Cardiac muscle cell (in vitro differentiated cells and primary cell): Measurements from ENCODE around the gene PDGFC. TPM values are rescaled to one million over a fixed set of nuclear protein-coding genes. Genes with fewer than 3 reads are reported as not detected.
"Not testable (repeated sequence)": the region's sequence is repeated elsewhere in the genome, so short reads cannot be mapped to it uniquely, and the experiment has no call there.

Source experiments
- DNase-seq, 2 donors: peaks; one replicate each; pipeline versions ENCODE4 v3.0.0 to v3.0.0-alpha.2; 2010 to 2017; ENCODE audit warnings: low read depth in 1 of 2, low spot score in 1 of 2
- H3K27ac ChIP-seq: fragments of 200-600 bp; sonication (generic); 2 replicates; pipeline ENCODE4 v1.5.1; 2016
- H3K27me3 ChIP-seq: fragments of 200-600 bp; sonication (generic); 2 replicates; pipeline ENCODE4 v1.6.0; 2016; ENCODE audit warnings: control low read depth
- H3K36me3 ChIP-seq: fragments of 200-600 bp; sonication (generic); 2 replicates; pipeline ENCODE4 v1.5.1; 2016; ENCODE audit warnings: control low read depth
- H3K4me1 ChIP-seq: fragments of 200-600 bp; sonication (generic); 2 replicates; pipeline ENCODE4 v1.8.1; 2017; ENCODE audit warnings: low read depth, mild to moderate bottlenecking, mixed run types
- H3K4me3 ChIP-seq: fragments of 200-600 bp; sonication (generic); 2 replicates; pipeline ENCODE4 v1.5.1; 2016; ENCODE audit warnings: mild to moderate bottlenecking
- H3K9me3 ChIP-seq: fragments of 200-600 bp; sonication (generic); 2 replicates; pipeline ENCODE4 v1.5.1; 2017; ENCODE audit warnings: low read depth, mild to moderate bottlenecking, control low read depth
- polyA plus RNA-seq: library from polyadenylated mRNA; unstranded; fragments of >200 nt; fragmentation: Nextera tagmentation; extraction: Ambion mirVana; gene quantifications from 2 replicates; pipeline ENCODE4 v1.2.1, GENCODE V29; 2016
- total RNA-seq: library from RNA; depleted of rRNA; stranded (reverse); fragments of >200 nt; gene quantifications from 2 replicates; pipeline ENCODE4 v1.2.3, GENCODE V29; 2016
- TF ChIP-seq, protein P1 (sequence below): IDR thresholded peaks from 2 replicates; pipeline ENCODE4 v1.5.1; 2012; ENCODE audit warnings: low read depth, mild to moderate bottlenecking, low read length

PDGFC gene
- total and polyA plus RNA-seq, 2 experiments from 2014 or later = 6.9 to 18.2 TPM

DNA sequence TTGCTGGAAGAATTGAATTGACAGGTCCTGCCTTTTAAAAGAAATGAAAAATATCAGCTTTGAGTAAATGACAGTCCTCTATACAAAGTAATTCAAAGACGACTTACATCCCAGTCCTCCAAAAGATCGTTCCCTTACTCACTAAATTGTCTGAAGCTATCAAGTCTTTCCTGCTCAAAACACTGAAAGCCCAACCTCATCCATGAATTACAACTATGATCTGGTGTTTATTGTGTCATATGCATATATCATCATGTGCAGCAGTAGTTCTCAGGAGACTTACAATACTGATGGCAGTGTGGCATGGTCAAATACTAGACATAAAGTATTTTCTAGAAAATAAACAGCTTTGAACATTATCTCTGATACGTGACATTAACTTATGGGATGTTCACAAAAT lies 97.8 kb downstream of the PDGFC start:
- Histone ChIP-seq H3K9me3 (no peaks in the 10 kb centered on the region), H3K36me3 (no peaks in the 10 kb centered on the region), H3K27me3 (no peaks in the 10 kb centered on the region), H3K27ac (no peak overlapping the region), H3K4me3 (no peak overlapping the region), H3K4me1 (no peaks in the 10 kb centered on the region)
- no peak for DNase-seq
- TF ChIP-seq, protein P1, sequence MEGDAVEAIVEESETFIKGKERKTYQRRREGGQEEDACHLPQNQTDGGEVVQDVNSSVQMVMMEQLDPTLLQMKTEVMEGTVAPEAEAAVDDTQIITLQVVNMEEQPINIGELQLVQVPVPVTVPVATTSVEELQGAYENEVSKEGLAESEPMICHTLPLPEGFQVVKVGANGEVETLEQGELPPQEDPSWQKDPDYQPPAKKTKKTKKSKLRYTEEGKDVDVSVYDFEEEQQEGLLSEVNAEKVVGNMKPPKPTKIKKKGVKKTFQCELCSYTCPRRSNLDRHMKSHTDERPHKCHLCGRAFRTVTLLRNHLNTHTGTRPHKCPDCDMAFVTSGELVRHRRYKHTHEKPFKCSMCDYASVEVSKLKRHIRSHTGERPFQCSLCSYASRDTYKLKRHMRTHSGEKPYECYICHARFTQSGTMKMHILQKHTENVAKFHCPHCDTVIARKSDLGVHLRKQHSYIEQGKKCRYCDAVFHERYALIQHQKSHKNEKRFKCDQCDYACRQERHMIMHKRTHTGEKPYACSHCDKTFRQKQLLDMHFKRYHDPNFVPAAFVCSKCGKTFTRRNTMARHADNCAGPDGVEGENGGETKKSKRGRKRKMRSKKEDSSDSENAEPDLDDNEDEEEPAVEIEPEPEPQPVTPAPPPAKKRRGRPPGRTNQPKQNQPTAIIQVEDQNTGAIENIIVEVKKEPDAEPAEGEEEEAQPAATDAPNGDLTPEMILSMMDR = no peak

DNA sequence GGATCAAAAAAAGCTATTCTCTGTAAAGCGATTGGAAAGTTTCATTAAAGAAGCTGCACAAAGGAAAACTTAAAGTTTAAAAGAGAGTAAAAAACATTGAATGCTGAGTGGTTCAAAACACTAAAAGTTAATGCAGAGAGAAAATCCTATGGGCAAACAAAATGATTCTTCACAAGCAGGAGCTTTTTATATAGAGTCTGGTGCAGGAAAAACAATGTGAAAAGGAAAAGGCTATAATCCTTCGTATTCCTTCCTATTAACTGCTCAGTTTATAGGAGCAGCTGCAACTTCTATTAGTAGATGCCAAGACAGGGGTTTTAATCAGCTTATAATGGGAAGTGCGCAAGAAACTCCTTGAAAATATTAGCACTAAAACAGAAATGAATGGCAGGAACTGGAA lies 100.7 kb downstream of the PDGFC start:
- no peak overlapping the region for H3K4me3 ChIP-seq

DNA sequence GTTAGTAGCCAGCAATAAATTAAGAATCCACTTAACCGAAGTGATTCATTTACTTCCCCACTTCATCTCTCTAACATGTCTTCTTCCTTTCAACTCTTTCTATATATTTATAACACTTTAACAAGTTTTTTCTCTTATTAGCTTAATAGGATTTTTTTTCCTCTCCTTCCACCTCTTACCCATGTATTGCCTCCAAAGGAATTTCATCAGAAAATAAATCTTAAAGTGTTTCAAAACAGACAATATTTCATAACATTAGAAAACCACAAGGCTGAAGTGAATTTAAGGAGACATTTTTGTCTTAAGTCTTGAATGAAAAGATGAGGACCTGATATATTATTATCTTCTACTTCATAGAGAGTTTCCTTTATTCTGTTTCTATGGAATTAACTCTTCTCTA lies 101.5 kb downstream of the PDGFC start:
- no peaks in the 10 kb centered on the region for H3K27me3 ChIP-seq
- H3K9me3 ChIP-seq = no peaks in the 10 kb centered on the region
- H3K36me3 ChIP-seq = no peaks in the 10 kb centered on the region
- no peak overlapping the region for H3K27ac ChIP-seq
- TF ChIP-seq, protein P1 = no peak
- no peak overlapping the region for H3K4me3 ChIP-seq
- peak in 1 of 2 donors; percentile 60 for DNase-seq
- no peaks in the 10 kb centered on the region for H3K4me1 ChIP-seq

More for the DNA sequence above, 100.7 kb downstream of the PDGFC start:
- TF ChIP-seq, protein P1 = no peak
- DNase-seq = no peak
- no peak overlapping the region for H3K27ac ChIP-seq
- no peaks in the 10 kb centered on the region for H3K36me3 ChIP-seq
- H3K9me3 ChIP-seq = no peaks in the 10 kb centered on the region
- no peaks in the 10 kb centered on the region for H3K4me1 ChIP-seq
- H3K27me3 ChIP-seq = no peaks in the 10 kb centered on the region

DNA sequence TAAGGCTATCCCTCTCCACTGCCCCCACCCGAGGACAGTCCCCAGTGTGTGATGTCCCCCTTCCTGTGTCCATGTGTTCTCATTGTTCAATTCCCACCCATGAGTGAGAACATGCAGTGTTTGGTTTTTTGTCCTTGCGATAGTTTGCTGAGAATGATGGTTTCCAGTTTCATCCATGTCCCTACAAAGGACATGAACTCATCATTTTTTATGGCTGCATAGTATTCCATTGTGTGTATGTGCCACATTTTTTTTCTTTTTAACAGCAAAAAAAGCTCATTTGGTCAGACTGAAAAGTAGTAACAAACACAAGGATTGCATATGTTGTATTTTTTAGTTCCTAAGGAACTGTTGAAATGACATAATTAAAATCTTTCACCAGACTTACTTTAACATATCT lies 105.5 kb downstream of the PDGFC start:
- DNase-seq, H3K36me3 ChIP-seq, H3K27ac ChIP-seq, H3K9me3 ChIP-seq, H3K27me3 ChIP-seq, H3K4me1 ChIP-seq, H3K4me3 ChIP-seq: not testable (repeated sequence)

- H3K4me3 ChIP-seq = no peak overlapping the region
- TF ChIP-seq, protein P1 = no peak
- no peaks in the 10 kb centered on the region for H3K4me1 ChIP-seq
- DNase-seq = no peak
- H3K27me3 ChIP-seq = no peaks in the 10 kb centered on the region
- H3K27ac ChIP-seq = no peak overlapping the region
- no peaks in the 10 kb centered on the region for H3K9me3 ChIP-seq
- H3K36me3 ChIP-seq = no peaks in the 10 kb centered on the region
Measured at GRCh38 chr4:156865451-156865850, 106.1 kb downstream of the PDGFC start.

GRCh38 chr4:156858071-156858470 lies 113.5 kb downstream of the PDGFC start:
- TF ChIP-seq, protein P1 = no peak
- H3K27me3 ChIP-seq = no peaks in the 10 kb centered on the region
- no peaks in the 10 kb centered on the region for H3K36me3 ChIP-seq
- no peaks in the 10 kb centered on the region for H3K9me3 ChIP-seq
- DNase-seq = no peak
- no peak overlapping the region for H3K27ac ChIP-seq
- H3K4me1 ChIP-seq = no peaks in the 10 kb centered on the region
- H3K4me3 ChIP-seq = no peak overlapping the region
